ENCODE results near the gene XK.

Gene XK

DNA sequence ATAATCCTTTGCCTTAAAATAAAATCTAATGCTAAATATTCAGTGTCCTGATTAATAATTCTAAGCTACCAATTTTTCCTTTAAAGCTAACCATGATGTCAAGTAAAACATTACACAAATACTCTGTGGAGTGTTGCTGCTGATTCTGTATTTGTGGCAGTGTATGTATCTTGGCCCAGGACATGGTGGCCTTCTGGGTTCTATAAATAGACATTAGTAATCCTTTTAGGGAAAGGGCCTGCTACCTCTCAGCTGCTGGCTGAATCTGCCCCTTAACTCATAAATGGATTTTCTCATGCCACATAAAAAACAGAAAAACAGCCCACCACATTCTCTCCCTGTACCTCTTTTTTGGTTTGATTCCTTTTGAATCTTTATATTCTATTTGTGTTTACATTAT, 1.2 kb upstream of the XK start:
- DNase-seq, result no peak

DNA sequence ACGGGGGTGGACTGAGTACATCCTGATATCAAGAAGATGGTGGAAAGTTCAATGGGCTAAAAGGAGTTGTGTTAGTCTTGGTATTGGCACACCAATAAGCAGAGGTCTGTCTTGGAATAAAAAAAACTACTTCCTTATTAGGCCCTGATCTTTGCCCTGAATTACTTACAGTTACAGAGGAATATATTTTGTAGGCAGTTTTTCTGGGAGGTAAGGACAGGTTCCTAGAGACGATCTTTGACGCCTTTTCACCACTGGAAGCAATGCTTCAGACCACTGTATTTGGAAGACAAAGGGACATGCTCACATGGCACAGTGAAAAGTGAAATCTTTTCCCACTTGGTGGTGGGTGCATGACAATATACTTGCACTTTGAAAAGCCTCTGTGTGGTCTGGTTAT, 618 bp upstream of the XK start:
- no peak for DNase-seq

DNA sequence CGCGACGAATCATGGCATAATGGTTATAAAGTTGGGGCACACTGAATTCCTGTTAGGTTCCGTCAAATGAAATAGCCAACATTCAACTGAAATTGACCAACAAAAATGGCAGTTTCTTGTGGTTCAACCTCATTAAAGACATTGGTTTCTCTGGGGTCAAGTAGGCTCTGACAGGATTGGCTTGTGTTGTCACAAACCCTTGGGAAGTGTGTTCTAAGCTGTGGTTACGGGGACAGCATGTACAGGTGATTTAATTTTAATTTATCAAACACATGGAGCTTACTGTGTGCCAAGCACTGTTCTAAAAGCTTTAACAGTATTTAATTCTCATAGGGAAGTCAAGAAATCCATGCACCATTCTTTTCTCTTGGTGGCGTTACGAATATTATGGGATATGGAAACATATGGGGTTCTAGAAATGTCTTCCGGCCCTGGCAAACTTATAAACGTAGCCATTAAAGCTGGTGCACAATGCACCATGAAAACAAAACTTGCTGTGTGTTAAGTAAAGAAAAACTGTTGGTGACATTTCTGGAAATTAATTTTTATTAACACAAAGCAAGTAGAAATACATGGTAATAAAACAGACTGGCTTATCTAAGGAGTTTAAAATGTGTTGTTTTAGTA, 891 bp downstream of the XK start:
- DNase-seq, result no peak

DNA sequence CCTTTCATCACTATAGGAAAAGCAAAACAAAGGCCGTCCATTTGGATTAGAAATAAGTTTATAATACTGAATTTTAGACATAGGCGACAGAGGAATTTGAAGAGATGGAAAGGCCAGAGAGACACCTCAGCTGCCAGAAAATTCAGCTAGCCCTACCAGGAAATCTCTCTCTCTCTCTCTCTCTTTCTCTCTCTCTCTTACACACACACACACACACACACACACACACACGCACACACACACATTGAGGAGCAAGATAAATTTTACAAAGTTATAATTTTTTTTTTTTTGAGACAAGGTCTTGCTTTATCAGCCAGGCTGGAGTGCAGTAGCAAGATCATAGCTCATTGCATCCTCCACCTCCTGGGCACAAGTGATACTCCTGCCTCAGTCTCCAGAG, 1.4 kb downstream of the XK start:
- DNase-seq, result no peak

DNA sequence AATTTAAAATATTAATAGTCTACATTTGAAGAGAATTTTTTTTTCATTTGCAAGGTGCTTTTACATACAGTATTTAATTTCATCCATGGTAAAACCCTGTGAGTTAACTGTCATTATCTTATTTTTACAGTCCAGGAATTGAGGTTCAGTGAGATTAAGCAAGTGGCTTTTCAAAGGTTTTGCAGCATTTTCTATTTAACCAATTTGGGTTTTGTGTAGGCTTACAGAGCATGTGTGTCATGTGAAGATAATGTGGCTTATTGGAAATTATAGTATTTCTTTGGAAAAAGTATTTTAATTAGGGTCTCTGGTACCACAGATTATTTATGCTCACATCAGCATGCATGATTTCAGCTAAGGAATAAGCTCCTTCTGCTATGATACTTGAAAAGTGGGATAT, 4.5 kb downstream of the XK start:
- no peak for DNase-seq

DNA sequence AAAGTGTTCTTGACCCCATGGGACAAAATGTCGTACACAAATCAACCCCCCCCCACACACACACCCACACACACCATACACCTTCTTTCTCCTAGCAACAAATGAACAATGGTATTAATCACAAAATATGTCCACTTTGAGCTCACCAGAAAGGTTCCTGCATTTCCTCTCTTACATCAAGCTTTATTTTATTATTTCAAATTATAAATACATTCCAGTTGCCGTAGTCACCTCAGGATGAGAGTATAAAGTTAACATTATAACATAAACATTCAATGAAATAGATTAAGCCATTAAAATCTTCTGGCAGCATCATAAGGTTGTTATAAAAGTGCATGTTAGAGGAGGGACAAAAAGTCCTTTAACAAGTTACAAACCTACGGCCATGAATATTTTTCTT, 7.3 kb downstream of the XK start:
- no peak for DNase-seq

DNA sequence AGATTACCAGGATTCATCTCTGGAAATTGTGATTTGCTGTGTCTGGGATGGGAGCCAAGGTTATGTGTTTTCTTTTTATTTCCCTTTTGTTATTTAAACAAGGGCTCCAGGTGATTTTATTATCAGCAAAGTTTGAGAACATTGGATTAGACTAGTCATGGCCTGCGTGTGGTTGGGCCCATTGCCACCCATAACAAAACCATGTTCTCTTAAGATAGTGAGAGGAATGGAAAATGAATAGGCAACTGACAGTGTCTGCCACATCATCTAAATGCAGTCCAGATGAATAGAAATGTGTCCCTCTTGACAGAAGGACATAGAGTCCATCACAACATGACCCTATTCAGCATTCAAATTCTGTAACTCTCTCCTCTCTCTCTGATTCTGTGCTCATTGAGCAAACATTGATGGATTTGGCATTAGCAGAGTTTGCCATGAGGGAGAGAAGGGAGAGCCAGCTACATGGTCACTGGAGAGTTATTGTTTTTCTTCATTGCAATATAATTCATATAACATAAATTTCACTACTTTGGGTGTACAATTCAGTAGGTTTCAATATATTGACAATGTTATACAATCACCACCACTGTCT, 11.7 kb downstream of the XK start:
- DNase-seq, result no peak

DNA sequence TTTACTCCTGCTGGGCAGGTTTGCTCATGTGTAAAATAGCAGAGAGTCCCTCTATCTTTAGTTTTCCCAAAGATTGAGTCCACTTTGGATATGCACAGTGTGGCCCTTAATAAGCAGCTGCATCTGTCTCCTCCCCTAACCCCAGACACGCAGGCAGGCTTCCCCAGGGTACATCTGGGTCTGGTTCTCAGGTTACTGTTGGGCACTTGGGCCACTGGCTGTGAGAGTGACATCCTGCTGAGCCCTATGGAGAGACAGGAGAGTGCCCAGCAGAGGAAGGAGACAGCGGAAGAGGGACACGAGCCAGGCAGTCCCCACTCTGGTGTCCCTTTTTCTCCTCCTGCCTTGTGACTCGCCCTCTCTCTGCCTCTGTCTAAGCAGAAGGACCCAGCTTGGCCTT, 16.0 kb downstream of the XK start:
- DNase-seq, result no peak

DNA sequence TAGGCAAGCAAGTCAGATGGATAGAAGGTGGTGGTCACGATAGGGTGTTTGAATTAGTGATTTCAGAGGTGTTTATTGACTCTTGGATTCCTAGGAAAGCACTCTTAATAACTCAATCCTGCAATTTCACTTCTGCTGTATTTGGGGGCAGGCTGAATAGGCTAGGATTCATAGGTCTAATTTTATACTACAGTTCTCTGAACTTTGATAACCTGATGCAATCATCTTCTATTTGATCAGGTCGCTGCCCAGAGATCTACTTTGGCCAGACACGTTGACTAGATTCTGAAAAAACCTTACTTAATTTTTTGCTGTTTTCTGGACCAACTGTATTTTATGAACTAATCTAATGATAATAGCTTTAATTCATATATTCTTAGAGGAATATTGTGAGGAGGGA, 26.4 kb downstream of the XK start:
- no peak for DNase-seq

DNA sequence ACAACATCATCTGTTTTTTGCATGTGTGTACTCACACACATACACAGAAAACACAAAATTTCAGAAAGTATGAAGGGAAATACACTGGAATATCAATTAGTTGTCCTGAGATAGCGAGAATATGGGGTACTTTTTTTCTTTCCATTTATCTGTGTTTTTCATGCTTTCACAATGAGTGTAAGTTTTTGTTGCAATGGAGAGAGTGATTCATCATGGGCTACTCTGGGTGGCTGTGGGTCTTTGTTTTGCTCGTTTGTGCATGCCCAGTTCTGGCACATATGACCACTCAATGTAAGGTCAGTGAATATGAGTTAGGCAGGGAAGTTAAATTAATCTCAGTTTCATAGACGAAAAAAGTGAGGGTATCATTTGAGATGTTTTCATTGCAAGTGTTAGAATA, 26.9 kb downstream of the XK start:
- no peak for DNase-seq

DNA sequence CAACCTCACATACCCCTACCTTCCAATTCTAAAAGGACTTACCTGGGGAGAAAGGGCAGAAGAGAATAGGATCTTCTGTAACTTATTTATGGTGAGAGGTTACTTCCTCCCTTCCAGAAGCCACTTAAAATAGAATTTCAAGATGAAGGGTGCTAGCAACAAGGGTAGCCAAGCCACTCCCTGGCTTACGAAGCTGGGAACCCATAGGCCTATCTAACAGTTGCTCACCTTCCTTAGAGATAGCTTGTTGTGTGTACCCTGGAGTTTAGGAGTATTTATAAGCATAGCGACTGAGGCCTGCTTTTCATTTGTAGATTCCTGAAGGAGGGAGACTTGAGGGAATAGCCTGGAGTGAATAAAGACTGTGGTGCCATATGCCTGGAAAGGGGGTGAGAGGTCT, 28.9 kb downstream of the XK start:
- DNase-seq, result no peak

DNA sequence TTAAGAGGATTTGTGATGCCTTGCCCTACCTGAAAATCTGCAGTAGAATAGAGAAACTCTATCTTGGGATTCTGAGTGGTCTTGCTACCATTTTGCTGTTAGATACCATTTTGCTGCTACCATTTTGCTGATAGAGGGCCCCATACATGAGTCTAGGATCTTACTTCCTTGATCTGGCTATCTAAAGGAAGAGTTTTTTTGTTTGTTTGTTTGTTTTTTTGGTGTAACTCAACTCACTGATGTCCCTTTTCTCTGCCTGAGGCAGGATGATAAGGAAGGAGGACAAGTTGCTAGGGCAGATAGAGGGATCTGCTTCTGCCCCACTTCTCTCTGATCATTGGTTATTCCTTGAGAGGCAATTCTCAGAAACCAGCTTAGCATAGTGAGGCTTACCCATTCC, 31.0 kb downstream of the XK start:
- no peak for DNase-seq

DNA sequence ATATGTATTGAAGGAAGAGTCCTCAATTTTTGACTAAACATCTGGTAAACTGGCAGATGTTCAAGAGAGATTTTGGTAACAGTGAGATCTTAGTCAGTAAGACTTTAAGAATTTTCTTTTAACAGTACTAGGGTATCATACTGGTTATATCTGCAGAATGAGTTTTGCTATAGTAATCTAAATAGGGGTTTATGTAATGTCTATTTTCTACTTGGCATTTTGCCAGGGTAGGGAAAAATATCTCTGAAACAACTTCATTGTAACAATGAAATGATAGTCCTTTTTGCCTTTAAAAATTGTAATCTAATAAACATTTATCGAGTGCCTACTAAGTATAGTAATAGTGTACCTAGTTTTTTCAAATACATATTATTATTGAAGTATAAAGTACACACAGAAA, 32.1 kb downstream of the XK start:
- DNase-seq, result no peak

DNA sequence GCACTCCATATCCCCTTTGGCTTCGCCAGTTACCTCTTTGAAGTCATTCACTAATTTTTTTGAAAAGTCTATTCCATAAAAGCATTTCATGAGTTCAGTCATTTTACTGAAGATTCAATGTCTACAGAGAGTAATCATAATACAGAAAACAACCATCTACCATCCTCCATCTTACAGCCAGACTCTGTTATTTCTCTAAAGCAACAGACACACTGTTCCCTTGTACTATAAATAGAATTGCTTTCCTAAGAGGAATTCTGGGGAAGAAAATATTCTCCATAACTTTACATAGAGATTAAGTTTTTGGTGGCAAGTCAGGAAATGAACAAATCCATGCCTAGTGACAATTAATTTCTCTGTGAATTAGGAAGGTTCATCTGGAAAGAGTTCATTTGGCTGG, 37.0 kb downstream of the XK start:
- no peak for DNase-seq

DNA sequence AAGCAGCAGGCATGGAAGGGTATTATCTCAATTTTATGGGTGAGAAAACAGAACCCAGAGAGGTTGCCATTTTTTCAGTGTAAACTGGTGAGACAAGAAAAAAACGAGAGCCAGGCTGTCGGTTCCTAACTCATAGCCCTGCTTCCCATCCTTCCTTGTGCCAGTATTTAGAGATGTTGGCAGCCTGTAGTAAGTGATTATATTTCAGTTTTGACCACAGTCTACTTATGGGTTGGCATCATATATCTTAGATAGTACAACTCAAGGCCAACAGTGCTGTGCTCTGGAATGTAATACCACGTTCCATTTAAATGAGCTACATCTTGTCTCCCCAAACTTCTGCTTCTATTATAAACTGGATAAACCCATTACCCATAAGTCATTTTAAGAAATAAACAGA, 40.8 kb downstream of the XK start:
- no peak for DNase-seq

DNA sequence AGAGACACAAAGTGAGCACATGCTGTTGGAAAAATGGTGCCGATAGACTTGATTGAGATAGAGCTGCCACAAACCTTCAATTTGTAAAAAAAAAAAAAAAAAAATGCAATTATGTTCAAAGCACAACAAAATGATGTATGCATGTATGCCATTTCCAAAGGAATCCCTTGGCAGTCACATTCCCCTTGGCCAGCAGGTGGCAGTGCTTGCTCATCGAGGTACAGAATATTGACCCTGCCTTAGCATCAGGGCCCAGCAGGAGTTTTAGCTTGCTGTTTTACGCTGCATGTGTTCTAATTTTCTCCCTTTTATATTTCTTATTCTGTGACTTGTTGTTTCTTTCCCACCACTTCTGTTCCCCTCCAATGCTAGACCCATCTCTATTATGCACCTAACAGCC, 59.8 kb downstream of the XK start:
- DNase-seq, result peak; percentile 31

DNA sequence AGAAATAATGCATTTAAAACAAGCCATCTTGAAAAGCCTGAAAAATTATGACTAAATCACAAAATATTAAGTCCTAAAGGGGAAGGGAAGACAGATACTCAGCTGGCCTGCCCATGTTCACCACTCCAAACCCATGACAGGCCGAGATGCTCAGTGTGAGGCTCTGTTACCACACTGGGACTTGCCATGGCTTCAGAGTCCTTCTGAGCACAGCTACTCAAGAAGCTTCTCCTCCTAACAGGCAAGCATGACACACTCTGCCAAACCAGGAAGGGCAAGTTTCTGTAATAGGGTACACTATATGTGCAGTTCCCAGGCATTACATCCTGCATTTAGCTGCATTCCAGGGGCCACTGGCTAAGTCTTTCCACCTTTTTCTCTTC, 60.2 kb downstream of the XK start:
- DNase-seq, result no peak

DNA sequence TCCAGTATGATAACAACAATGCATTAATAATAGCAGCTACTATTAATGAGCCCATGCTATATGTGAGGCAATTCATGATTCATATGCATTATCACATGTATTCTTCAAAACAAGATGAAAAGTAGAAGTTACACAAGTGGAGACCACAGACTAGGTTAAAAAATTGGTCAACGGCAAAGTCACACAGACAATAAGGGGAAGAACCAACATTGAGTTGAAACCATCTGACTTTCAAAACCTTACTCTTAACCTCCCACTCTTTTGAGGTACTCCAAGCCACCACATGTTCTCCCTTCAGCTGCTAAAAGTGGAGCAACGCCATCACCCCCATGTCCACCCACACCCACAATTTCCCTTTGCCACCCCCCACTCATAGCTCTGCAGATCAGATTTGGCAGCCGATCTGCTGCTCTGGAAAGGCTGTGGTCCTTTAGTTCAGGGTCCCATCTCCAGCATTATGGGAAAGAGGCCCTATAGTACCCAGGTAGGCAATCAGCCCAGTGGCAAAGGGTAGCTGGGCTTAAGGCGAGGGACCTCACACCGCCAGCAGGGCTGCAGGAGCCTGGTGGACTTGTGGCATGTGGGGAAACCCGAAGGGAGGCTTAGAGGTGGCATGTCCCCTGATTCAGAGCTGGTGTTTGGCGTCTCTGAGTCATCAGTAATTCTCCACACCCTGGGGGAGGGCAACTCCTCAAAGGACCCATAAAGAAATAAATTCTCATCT, 60.8 kb downstream of the XK start:
- no peak for DNase-seq

DNA sequence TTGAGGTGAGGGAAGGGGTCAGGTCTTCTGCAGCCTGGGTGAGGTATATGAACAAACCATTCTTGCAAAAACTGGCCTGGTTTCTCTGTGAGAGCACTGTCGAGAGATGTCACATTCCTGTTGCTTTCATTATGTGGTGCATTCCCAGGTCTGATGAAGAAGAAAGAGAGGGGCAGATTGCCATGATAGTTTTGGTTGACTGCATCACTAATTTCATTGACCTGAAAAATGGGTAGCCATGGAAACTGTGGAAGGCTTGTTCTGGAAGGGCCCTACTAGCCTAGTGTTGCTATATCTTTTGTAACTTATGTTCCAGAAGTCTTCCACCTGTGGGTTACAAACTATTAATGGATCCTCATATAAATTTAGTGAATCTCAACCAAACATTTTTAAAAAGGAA, 61.4 kb downstream of the XK start:
- DNase-seq, result no peak

DNA sequence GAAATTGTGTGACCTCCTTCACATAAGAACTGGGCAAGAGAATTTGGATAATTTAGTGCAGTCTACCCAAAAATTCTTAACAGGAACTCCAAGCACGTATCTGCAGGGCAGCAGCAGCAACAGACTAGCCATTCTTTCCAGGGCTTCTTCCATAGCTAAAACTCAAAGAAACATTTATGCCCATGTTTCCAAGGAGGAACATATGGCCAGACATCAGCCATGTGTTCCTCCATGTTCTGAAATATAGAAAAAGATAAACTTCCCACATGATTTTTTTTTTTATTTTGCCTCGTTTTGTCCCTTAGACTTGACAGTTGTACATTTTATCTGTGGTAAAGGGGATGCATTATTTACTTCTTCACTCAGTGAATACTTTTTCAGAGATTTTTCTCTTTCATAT, 66.7 kb downstream of the XK start:
- DNase-seq, result no peak

DNA sequence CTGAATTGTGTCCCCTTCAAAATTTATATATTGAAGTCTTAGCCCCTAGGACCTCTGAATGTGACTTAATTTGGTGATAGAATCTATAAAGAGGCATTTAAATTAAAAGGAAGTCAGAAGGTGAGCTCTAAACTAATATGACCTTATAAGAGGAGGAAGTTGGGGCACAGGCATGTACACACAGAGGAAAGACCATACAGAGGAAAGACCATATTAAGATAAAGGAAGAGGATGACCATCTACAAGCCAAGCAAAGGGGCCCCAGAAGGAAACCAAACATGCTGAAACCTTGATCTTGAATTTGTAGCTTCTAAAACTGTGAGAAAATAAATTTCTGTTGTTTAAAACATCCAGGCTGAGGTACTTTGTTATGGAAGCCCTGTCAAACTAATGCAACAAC, 67.3 kb downstream of the XK start:
- no peak for DNase-seq

DNA sequence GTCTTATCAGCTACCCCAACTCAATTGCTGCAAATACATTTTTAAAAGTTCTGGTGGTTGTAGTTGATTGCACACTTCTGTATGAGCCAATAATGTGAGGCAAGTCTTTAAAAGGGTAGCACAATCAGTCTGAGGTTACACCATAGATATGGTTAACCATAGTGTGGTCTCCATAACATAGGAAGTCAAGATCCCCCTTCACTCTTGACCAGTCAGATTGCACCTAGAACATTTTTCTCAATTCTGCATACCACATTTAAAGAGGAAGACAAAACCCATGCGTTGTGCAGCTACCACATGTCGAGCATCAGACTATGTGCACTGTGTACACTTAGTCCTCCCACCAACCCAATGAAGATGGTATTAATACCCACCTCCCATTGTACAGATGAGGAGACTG, 67.8 kb downstream of the XK start:
- DNase-seq, result no peak

DNA sequence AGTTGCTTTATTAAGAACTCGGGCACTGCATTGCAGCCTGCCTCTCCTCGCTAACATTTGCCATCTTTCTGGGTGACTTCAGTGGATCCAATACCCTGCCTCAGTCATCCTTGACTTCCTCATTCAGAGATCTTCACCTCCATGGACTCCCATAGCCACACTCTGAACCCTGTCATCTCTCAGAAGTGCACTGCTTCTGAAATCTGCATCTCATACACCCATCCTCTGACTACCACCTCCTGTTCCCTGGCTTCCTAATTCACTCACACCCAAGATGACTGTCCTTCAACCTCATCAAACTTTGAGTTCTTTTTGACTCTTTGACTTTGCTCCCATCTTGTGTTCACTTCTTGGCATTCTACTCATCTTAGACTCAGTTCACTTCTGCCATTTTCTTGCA, 68.9 kb downstream of the XK start:
- DNase-seq, result no peak

DNA sequence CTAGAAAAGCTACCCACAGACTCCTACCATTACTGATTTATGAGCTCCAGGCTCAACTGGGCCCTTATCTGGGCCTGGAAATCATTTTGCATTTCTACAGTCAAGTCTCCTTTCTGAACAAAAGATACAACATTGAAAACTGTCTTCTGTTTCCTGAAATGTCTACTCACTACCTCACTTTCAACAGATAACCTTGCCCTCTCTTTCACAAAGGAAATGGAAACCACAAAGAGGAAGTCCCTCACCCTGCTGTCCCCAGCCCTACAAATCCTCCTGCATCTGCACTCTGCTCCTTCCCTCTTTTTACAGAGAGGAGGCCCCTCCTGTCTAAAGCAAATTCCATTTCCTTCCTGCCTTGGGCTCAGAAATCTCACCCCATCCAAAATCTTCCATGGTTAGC, 69.4 kb downstream of the XK start:
- DNase-seq, result no peak

DNA sequence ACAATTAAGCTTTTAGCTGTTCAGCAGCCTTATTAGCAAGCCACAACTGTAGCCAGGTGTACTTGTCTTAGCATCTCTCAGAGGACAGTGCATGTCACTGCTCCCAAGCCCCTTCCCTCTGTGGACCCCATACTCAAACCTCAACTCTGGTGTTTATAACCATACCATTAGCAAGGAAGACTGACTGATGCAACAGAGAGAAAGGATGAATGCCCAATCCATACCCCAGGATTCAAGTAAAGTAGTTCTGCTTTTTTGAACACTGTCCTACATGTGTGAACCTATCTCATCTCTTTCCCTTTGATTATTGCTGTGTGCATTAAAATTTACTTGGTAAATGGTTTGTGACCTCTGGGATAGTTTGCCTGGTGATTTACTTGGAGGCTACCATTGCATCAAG, 71.5 kb downstream of the XK start:
- no peak for DNase-seq

Data from HCEC 1CT (cell line).